HG02970 (cell line): ENCODE measurements around the gene MANEAL.
A peak's percentile ranks its signal among the peaks of the same experiment; 100 is the strongest.

ENCODE experiments used
- ATAC-seq: cut with Tn5 transposase; IDR thresholded peaks from one replicate; pipeline ENCODE4 v1.9.1; 2021; ENCODE audit warnings: mild to moderate bottlenecking, moderate library complexity, moderate number of reproducible peaks; ENCODE audit not compliant: unreplicated experiment, low FRiP score

The MANEAL gene

GRCh38 chr1:37776946-37777516 is 16.6 kb upstream of the MANEAL start:
- ATAC-seq, result no peak

DNA sequence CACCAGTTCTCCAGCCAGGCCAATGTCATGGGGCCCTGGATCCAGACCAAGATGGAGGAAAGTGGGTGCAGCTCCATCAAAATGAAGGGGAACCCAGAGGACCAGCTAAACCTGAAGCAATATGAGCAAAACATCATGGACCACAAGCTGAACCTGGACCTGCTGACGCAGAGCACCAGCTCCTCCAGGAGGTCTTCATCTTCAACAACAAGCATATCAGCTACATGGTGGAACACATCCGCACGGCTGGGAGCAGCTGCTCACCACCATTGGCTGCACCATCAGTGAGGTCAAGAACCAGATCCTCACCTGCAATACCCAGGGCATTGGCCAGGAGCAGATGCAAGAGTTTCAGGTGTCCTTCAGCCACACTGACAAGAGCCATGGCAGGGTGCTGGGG is 15.0 kb upstream of the MANEAL start:
- no peak for ATAC-seq

GRCh38 chr1:37782491-37782890 is 11.2 kb upstream of the MANEAL start:
- no peak for ATAC-seq

DNA sequence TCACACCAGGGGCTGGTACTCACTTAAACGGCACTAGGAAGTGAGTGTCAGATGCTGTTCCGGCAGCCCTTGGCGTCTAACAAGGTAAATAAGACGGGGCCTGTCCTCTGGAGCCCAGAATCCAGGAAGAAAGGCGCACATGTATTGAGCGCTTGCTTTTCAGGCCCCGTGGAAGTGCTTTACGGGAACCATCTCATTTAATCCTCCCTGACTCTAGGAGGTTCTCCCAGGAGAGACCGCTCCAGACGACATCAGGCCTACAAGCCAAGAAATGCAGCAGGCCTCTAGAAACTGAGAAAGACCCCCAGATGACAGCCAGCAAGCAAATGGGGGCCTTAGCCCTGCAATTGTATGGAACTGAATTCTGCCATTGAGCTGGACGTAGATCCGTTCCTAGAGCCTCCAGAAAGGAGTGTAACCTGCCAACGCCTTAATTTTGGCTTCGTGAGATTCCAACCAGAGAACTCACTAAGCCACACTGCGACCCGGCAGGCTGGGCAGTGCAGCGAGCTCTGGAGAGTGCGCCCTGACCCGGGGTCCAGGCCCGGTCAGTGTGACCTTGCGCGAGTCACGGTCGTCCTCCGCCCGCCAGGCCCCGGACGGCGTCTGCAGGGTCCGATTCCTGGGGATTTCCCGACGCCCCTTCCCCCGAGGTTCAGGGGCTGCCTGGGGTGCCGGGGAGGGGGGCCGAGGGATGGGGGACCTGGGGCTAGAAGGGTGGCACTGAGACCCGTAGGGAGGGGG is 532 bp upstream of the MANEAL start:
- ATAC-seq, result no peak

- no peak for ATAC-seq
Measured at GRCh38 chr1:37794372-37795339, 1.0 kb downstream of the MANEAL start.

- no peak for ATAC-seq
Measured at GRCh38 chr1:37795340-37796125, 1.9 kb downstream of the MANEAL start.

- no peak for ATAC-seq
Measured at GRCh38 chr1:37797750-37798345, 4.2 kb downstream of the MANEAL start.

DNA sequence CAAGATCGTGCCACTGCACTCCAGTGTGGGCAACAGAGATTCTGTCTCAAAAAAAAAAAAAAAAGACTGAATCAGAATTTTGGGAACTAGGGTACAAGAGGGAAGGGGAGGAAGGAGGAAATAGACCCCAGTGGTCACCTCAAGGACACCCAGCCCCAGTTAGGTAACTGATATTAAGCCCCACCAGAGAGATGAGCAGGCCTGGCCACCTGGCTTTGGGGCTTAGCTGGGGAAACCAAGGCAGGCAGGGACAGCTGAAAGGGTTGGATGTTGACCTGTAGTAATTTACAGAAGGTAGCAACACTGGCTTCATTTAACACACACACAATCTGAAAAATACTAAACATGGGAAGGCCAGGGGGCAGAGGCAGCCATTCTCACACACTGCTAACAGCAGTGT is 8.8 kb downstream of the MANEAL start:
- no peak for ATAC-seq

DNA sequence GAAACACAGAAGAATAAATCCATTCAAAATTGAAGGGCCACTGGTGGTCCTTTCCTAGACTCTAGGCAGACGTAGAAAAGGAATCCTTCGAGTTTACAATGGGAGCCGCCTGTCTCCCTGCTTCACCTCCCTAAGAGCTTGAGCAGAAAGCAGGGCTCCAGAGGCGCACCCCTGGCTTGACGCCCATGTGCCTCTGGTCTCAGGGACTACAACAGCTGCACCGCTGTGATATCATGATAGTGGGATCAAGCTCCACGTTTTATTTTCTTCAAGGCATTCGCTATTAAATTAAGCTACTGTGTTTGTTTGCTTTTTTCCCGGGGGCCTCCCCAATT is 13.5 kb downstream of the MANEAL start:
- ATAC-seq, result no peak

DNA sequence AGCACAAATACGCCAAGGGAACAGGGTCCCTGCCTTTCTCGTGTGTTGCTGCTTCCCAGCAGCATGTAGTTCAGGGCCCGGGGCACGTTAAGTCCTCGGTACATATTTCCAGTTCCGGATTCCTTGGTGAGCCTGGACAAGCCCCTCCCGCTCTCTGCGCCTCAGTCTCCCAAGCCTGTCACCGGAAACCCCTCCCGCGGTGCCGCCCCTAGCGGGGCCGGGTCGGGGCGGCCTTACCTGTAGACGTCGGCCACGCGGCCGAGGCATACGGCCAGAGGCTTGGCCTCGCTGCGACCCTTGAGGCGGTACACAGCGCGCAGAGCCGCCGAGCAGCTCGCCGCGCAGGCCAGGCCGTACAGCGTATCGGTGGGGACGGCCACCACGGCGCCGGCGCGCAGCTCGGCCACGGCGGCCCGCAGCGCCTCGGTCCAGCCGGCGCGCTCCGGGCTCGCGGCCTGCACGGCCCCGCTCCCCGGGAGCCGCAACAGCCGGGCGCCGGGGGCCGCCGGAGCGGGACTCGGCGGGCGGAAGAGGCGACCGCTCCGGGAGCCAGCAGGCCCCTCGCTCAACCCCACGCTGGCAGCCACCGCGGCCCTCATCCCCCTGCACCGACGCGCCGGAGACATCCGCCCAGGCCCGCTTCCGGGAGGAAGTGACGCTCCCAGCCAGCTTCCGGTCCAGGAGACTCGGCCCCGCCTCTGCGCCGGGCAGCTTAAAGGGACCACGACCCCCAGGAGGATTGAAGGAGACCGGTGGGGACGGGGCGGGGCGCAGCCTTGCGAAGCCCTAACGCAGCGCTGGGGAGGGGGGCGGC is 14.1 kb downstream of the MANEAL start, which contains the start of the genes C1orf122 and YRDC:
C1orf122 (plus strand) TSS at position 236 of the 814 bp plus-strand sequence. CDS start 615 bp downstream, outside the sequence.
YRDC (minus strand) TSS at position 654 of the 814 bp plus-strand sequence; CDS start at position 626, 28 bp downstream.
- ATAC-seq, result peak; percentile 86

DNA sequence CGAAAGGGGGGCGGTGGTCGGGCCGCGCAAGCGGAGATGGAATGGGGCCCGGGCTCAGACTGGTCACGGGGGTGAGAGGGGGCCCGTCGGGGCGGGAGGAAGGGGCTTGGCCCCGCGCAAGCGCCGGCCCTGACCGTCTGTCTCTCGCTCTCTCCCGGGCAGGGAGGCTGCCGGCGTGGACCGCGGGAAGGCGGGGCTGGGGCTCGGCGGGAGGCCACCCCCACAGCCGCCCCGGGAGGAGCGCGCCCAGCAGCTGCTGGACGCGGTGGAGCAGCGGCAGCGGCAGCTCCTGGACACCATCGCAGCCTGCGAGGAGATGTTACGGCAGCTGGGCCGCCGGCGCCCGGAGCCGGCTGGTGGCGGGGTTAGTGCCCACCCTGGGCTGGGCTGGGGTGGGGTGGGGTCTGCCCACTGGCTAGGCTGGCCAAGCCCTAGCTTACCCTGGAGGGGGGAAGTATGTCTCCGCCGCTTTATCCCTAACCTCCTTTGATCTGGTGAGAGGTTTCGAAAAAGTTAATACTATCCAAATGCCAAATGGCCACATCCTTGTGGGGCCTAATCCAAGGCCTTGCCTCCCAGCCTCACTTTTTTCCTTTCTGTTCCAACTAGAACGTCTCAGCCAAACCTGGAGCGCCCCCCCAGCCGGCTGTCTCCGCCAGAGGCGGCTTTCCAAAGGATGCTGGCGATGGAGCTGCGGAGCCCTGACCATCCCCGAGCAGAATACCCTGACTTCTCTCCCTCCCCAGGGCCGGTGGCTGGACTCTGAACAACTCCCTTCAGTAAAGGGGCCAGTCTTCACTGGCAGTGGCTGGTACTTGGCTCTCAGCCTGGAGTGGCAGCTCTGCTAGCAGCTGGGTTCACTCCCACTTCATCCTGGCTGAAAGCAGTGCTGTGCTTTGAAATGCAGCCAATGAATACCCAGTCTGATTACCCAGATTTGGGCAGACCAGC is 15.0 kb downstream of the MANEAL start:
- peak; percentile 28 for ATAC-seq

DNA sequence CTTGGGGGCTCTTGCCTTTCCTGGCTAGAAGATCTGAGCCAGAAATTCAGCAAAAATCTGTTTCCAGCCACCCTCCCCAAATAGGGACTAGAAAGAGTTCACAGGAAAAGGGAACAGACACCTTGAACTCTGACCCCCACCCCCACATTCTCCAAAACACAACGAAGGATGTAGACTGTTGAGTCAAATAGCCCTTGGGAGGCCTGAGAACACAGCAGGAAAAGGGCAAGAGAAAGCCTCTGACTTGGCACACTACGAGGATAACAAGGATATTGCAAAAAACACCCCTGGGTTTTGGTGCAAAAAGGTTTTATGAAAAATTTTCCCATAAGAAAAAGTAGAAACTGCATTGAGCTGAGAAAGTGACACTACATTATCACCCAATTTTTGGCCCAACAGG is 16.3 kb downstream of the MANEAL start:
- no peak for ATAC-seq

- ATAC-seq, result no peak
Measured at GRCh38 chr1:37811027-37811655, 17.5 kb downstream of the MANEAL start.

DNA sequence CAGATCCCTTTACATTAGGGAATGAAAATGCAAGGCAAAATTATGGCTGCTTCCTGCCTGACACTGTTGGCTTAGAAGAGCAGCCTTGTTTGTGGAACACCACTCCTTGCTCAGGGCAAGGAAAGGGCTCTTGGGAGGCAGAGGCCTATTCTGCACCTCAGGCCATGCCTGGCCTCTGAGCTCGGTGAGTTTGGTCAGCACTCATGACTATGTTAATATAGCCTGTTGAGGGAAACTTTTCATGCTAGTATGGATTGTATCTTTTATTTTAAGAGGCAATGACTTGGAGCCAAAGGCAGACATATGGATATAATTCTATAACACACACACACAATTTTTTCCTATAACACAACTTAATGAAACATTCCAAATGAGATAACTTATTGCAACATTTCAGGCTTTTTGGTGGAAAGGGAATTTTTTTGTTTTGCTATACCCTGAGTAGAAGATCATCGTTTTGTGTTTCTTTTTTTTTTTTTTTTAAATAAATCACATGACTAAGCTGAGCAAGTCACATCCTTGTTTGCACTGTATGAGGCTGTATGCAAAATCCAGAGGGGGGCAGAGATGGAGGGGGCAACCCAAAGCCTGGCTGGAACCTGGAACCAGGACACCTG is 20.0 kb downstream of the MANEAL start:
- no peak for ATAC-seq

DNA sequence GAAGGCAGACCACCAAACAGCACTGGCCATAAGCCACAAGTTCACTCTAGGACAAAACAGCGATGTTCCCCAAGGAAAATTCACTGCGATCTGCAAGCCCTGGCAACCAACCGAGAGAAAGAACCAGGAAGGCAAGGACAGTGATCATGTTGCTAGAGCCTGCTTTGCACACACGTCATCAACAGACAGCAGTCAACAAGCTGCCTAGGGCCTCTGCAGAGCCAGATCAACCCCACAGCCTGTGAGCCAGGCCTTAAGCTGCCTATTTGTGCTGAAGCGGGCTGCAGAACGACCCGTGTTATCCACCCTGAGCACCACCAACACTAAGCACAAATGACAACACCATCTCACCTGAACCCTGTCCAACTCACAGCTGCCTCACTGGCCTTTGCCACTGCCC is 20.6 kb downstream of the MANEAL start:
- ATAC-seq, result no peak

- no peak for ATAC-seq
Measured at GRCh38 chr1:37817481-37817880, 23.8 kb downstream of the MANEAL start.

DNA sequence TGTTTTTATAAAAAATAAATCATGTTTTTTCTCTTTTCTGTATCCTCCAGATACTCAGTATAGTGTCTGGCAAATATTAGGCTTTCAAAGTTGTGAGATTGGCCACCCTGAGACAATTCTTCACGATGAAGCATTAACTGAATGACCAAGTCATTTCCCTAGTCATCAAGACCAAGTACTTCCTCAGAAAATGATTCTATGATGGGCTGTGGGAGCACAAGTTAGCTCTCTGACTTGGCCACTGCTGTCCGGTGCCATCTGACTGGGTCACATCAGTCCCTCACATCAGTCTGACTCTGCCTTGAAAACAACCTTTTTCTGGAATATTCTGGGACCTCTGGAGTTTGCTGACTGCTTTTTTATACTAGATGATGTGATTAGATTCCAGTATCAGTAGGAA is 27.8 kb downstream of the MANEAL start:
- no peak for ATAC-seq
